Endothelial cell of umbilical vein (primary cell): ENCODE data around the gene APOM. TPM values are rescaled to one million over a fixed set of nuclear protein-coding genes. Genes with fewer than 3 reads are reported as not detected.

Source experiments
- BruUV-seq: library from RNA; stranded (reverse); fragments of 400-500 nt; replicated peaks from 2 replicates; lab custom pipeline; 2021; lab: Mats Ljungman, UMichigan
- CTCF ChIA-PET: fragments of 300-600, 350-600 bp; sonication (Branson Sonifier 250); formaldehyde crosslinking; loops from one replicate; lab custom pipeline; 2021; ENCODE audit warnings: antibody characterized with exemption, inconsistent platforms; lab: Charles Lee
- POLR2A ChIA-PET: fragments of 300-600, 350-600 bp; sonication (Branson Sonifier 250); formaldehyde crosslinking; loops from one replicate; lab custom pipeline; 2021; ENCODE audit warnings: antibody characterized with exemption, inconsistent platforms; lab: Charles Lee
- DNase-seq: peaks from one replicate; pipeline ENCODE4 v3.0.0-alpha.2; 2011; ENCODE audit warnings: low read depth, low spot score
- FAIRE-seq: peaks from 2 replicates; lab custom pipeline; 2011; peaks lifted over from hg19 to GRCh38; lab: Jason Lieb, UNC
- H2AFZ ChIP-seq: 2 replicates; pipeline ENCODE4 v1.6.0; 2012; ENCODE audit warnings: low read depth, low read length, control low read depth, inconsistent platforms
- H3K27ac ChIP-seq: 2 replicates; pipeline ENCODE4 v1.5.1; 2011; ENCODE audit warnings: low read depth, mild to moderate bottlenecking, control low read depth, low read length, moderate library complexity; ENCODE audit not compliant: insufficient read depth
- H3K27me3 ChIP-seq, 2 experiments: 2 replicates each; pipeline versions ENCODE4 v1.6.0 to v1.6.1; 2011; ENCODE audit warnings: low read length in 2 of 2, mixed read lengths in 1 of 2; ENCODE audit not compliant: control insufficient read depth in 2 of 2, insufficient read depth in 2 of 2
- H3K36me3 ChIP-seq, 2 experiments: 2 replicates in 1 of 2; 3 replicates in 1 of 2; pipeline ENCODE4 v1.5.1; 2011; ENCODE audit warnings: low read length in 2 of 2, mild to moderate bottlenecking in 1 of 2, moderate library complexity in 1 of 2; ENCODE audit not compliant: control insufficient read depth in 2 of 2, insufficient read depth in 2 of 2; ENCODE audit errors: extremely low read depth in 1 of 2
- H3K4me1 ChIP-seq: 3 replicates; pipeline ENCODE4 v1.5.1; 2011; ENCODE audit warnings: mild to moderate bottlenecking, low read length; ENCODE audit not compliant: control insufficient read depth, insufficient read depth; ENCODE audit errors: extremely low read depth
- H3K4me2 ChIP-seq: 2 replicates; pipeline ENCODE4 v1.6.1; 2011; ENCODE audit warnings: low read length, control low read depth, mixed read lengths; ENCODE audit not compliant: insufficient read depth
- H3K4me3 ChIP-seq, 3 experiments: fragments of 200-600 bp in 1 of 3; sonication (generic), shearing (Covaris generic) in 1 of 3; replicated peaks in 1 of 3; 2 replicates each; pipeline ENCODE4 v1.5.1; 2011 to 2016; ENCODE audit warnings: control low read depth in 3 of 3, low read length in 3 of 3, mild to moderate bottlenecking in 2 of 3, inconsistent platforms in 1 of 3, low read depth in 1 of 3, moderate library complexity in 1 of 3; ENCODE audit not compliant: insufficient read depth in 1 of 3
- H3K79me2 ChIP-seq: 2 replicates; pipeline ENCODE4 v1.6.0; 2012; ENCODE audit warnings: low read length, inconsistent platforms; ENCODE audit not compliant: control insufficient read depth, insufficient read depth
- H3K9ac ChIP-seq: replicated peaks from 2 replicates; pipeline ENCODE3; 2011; ENCODE audit warnings: low read length, control low read depth; ENCODE audit not compliant: insufficient read depth; ENCODE audit errors: extremely low read depth
- H3K9me1 ChIP-seq: replicated peaks from 3 replicates; pipeline ENCODE4 v1.6.0; 2011; ENCODE audit warnings: mild to moderate bottlenecking, low read length; ENCODE audit not compliant: control insufficient read depth, insufficient read depth; ENCODE audit errors: extremely low read depth
- H3K9me3 ChIP-seq: replicated peaks from 2 replicates; pipeline ENCODE4 v1.5.1; 2012; ENCODE audit warnings: low read length, inconsistent platforms; ENCODE audit not compliant: control insufficient read depth, insufficient read depth
- H4K20me1 ChIP-seq: replicated peaks from 2 replicates; pipeline ENCODE3; 2011; ENCODE audit warnings: mild to moderate bottlenecking, low read length; ENCODE audit not compliant: control insufficient read depth, insufficient read depth; ENCODE audit errors: extremely low read depth
- EZH2 ChIP-seq: IDR thresholded peaks from 2 replicates; pipeline ENCODE4 v1.6.1; 2012; ENCODE audit warnings: borderline replicate concordance, low read depth, mild to moderate bottlenecking, moderate library complexity, low read length, inconsistent platforms; ENCODE audit not compliant: severe bottlenecking
- FOS ChIP-seq: IDR thresholded peaks from 2 replicates; pipeline ENCODE4 v1.6.1; 2011; ENCODE audit warnings: mild to moderate bottlenecking, low read length, moderate library complexity, borderline replicate concordance; ENCODE audit not compliant: insufficient read depth
- GATA2 ChIP-seq: IDR thresholded peaks from 2 replicates; pipeline ENCODE4 v1.7.0; 2011; ENCODE audit warnings: low read depth, mild to moderate bottlenecking, moderate library complexity, mixed read lengths, low read length; ENCODE audit not compliant: insufficient read length, insufficient read depth
- JUN ChIP-seq: IDR thresholded peaks from 2 replicates; pipeline ENCODE4 v1.6.1; 2011; ENCODE audit warnings: borderline replicate concordance, low read depth; ENCODE audit not compliant: insufficient read length, insufficient read depth
- MYC ChIP-seq: IDR thresholded peaks from one replicate; pipeline ENCODE4 v1.6.1; 2011; ENCODE audit warnings: mild to moderate bottlenecking, low read depth, low read length
- POLR2A ChIP-seq: IDR thresholded peaks from 2 replicates; pipeline ENCODE4 v1.6.1; 2012; ENCODE audit warnings: low read depth, mild to moderate bottlenecking, control low read depth, low read length
- POLR2AphosphoS5 ChIP-seq: IDR thresholded peaks from 2 replicates; pipeline ENCODE4 v1.6.1; 2012; ENCODE audit warnings: low read depth, mild to moderate bottlenecking, control low read depth, low read length, moderate library complexity; ENCODE audit not compliant: insufficient read depth
- dilution Hi-C: fragments of 300-500 bp; cut with MboI; formaldehyde crosslinking; loops from one replicate; pipeline ENCODE4 v1.15.0; 2019; ENCODE audit warnings: low sequenced_read_pairs; ENCODE audit not compliant: extremely low pct_ligation_motif_present
- intact Hi-C: fragments of 100-400 bp; cut with micrococcal nuclease; formaldehyde crosslinking; loops from one replicate; pipeline ENCODE4 v1.10.0; 2022
- polyA plus RNA-seq, 4 experiments: library from polyadenylated mRNA; depleted of rRNA in 3 of 4; stranded (reverse) in 3 of 4; unstranded in 1 of 4; fragments of >200 nt; gene quantifications; 2 replicates each; pipeline versions ENCODE4 v1.2.1 to v1.2.3, GENCODE V29; 2011 to 2012; ENCODE audit warnings: missing spikeins in 1 of 4
- total RNA-seq: library from RNA; stranded (reverse); gene quantifications from 2 replicates; pipeline ENCODE4 v1.2.3, GENCODE V29; 2021
- TF ChIP-seq, protein P1 (sequence below): IDR thresholded peaks from 2 replicates; pipeline ENCODE4 v1.6.1; 2011; ENCODE audit not compliant: insufficient read depth, insufficient read length
- TF ChIP-seq, protein P2 (sequence below), 2 donors: IDR thresholded peaks; 1 replicate in 1 of 2; 2 replicates in 1 of 2; pipeline ENCODE4 v1.5.1; 2011; ENCODE audit warnings: low read length in 2 of 2, mild to moderate bottlenecking in 2 of 2, moderate library complexity in 2 of 2, control low read depth in 1 of 2, inconsistent platforms in 1 of 2, low read depth in 1 of 2; ENCODE audit not compliant: insufficient read depth in 1 of 2; ENCODE audit errors: extremely low read depth in 1 of 2

APOM gene
- total and polyA plus RNA-seq, 2 donors (not counting 3 experiments of a cell fraction or from before 2014, with no cell fraction given): 2.5 TPM; not detected in 1

DNA sequence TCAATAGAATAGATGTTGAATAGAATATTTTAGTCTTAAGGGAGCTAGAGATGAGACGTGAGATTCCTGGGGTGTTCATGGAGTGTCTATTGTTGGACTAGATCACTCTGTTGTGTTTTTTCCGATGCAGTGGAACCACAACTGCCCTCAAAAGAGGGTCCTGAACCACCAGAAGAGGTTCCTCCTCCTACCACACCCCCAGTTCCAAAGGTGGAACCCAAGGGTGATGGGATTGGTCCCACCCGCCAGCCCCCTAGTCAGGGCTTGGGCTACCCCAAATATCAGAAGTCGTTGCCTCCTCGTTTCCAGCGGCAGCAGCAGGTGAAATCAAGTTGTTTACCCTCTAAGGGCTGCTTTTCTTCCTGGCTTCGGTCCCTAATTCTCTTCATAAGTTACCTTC, 26.7 kb upstream of the APOM start:
- H3K9me1 ChIP-seq: no peaks in the 10 kb centered on the region
- dilution Hi-C loops: no loop called here
- intact Hi-C loops: no loop called here
- BruUV-seq: no TSS peak
- H3K27me3 ChIP-seq: no peaks in the 10 kb centered on the region
- H3K79me2 ChIP-seq: peaks cover 49% of the 10 kb centered on the region
- peaks cover 3% of the 10 kb centered on the region for H4K20me1 ChIP-seq
- CTCF ChIA-PET: interaction anchor here (1.1 kb wide), 1 partner anchor 78 kb away, joined by 5 read pairs; no protein-coding TSS in a partner anchor
- TF ChIP-seq GATA2 (no peak), JUN (no peak), POLR2A (no peak), FOS (no peak), MYC (no peak), POLR2AphosphoS5 (no peak), EZH2 (no peak)
- TF ChIP-seq, protein P1, sequence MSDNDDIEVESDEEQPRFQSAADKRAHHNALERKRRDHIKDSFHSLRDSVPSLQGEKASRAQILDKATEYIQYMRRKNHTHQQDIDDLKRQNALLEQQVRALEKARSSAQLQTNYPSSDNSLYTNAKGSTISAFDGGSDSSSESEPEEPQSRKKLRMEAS: no peak
- TF ChIP-seq, protein P2, sequence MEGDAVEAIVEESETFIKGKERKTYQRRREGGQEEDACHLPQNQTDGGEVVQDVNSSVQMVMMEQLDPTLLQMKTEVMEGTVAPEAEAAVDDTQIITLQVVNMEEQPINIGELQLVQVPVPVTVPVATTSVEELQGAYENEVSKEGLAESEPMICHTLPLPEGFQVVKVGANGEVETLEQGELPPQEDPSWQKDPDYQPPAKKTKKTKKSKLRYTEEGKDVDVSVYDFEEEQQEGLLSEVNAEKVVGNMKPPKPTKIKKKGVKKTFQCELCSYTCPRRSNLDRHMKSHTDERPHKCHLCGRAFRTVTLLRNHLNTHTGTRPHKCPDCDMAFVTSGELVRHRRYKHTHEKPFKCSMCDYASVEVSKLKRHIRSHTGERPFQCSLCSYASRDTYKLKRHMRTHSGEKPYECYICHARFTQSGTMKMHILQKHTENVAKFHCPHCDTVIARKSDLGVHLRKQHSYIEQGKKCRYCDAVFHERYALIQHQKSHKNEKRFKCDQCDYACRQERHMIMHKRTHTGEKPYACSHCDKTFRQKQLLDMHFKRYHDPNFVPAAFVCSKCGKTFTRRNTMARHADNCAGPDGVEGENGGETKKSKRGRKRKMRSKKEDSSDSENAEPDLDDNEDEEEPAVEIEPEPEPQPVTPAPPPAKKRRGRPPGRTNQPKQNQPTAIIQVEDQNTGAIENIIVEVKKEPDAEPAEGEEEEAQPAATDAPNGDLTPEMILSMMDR (IDR thresholded peaks at IDR 0.05; ENCODE audit: extremely low read depth in 1 of 2, insufficient read depth in 1 of 2, low read depth in 1 of 2, low read length in 2 of 2): no peak
- H3K4me2 ChIP-seq: no peak overlapping the region
- POLR2A ChIA-PET: no interaction called here
- H2AFZ ChIP-seq: no peak overlapping the region
- no peak overlapping the region for H3K27ac ChIP-seq
- no peaks in the 10 kb centered on the region for H3K9me3 ChIP-seq
- no peak for FAIRE-seq
- H3K4me3 ChIP-seq: no peak overlapping the region
- H3K9ac ChIP-seq: no peak overlapping the region
- DNase-seq: no peak
- H3K36me3 ChIP-seq: peaks cover 48 to 86% of the 10 kb centered on the region in 2 experiments
- no peaks in the 10 kb centered on the region for H3K4me1 ChIP-seq
